ENCODE results near the gene HIGD1B.

GRCh38 chr17:44848257-44848795, 643 bp downstream of the HIGD1B start:
- TF ChIP-seq FOXM1 (IDR thresholded peaks at IDR 0.05; ENCODE audit: borderline replicate concordance, low read depth) (no peak), YY1 (IDR thresholded peaks at IDR 0.05; ENCODE audit: low read depth) (no peak), EP300 (IDR thresholded peaks at IDR 0.05; ENCODE audit: borderline replicate concordance) (no peak), RAD21 (IDR thresholded peaks at IDR 0.05; ENCODE audit: low read depth) (no peak), ZBTB7A (IDR thresholded peaks at IDR 0.05; ENCODE audit: low read depth) (no peak), NFIC (IDR thresholded peaks at IDR 0.05) (no peak), CEBPB (IDR thresholded peaks at IDR 0.05) (no peak), TAF1 (IDR thresholded peaks at IDR 0.05; ENCODE audit: low read depth) (no peak), TEAD4 (IDR thresholded peaks at IDR 0.05) (no peak)
- TF ChIP-seq, protein P1, sequence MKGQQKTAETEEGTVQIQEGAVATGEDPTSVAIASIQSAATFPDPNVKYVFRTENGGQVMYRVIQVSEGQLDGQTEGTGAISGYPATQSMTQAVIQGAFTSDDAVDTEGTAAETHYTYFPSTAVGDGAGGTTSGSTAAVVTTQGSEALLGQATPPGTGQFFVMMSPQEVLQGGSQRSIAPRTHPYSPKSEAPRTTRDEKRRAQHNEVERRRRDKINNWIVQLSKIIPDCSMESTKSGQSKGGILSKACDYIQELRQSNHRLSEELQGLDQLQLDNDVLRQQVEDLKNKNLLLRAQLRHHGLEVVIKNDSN (IDR thresholded peaks at IDR 0.05), result no peak
- TF ChIP-seq, protein P2, sequence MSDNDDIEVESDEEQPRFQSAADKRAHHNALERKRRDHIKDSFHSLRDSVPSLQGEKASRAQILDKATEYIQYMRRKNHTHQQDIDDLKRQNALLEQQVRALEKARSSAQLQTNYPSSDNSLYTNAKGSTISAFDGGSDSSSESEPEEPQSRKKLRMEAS (IDR thresholded peaks at IDR 0.05), result no peak
- TF ChIP-seq, protein P3, sequence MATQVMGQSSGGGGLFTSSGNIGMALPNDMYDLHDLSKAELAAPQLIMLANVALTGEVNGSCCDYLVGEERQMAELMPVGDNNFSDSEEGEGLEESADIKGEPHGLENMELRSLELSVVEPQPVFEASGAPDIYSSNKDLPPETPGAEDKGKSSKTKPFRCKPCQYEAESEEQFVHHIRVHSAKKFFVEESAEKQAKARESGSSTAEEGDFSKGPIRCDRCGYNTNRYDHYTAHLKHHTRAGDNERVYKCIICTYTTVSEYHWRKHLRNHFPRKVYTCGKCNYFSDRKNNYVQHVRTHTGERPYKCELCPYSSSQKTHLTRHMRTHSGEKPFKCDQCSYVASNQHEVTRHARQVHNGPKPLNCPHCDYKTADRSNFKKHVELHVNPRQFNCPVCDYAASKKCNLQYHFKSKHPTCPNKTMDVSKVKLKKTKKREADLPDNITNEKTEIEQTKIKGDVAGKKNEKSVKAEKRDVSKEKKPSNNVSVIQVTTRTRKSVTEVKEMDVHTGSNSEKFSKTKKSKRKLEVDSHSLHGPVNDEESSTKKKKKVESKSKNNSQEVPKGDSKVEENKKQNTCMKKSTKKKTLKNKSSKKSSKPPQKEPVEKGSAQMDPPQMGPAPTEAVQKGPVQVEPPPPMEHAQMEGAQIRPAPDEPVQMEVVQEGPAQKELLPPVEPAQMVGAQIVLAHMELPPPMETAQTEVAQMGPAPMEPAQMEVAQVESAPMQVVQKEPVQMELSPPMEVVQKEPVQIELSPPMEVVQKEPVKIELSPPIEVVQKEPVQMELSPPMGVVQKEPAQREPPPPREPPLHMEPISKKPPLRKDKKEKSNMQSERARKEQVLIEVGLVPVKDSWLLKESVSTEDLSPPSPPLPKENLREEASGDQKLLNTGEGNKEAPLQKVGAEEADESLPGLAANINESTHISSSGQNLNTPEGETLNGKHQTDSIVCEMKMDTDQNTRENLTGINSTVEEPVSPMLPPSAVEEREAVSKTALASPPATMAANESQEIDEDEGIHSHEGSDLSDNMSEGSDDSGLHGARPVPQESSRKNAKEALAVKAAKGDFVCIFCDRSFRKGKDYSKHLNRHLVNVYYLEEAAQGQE (IDR thresholded peaks at IDR 0.05; ENCODE audit: low read depth), result no peak
